T-helper 17 cell (primary cell): ENCODE results near the gene POC1B. TPM values are rescaled to one million over a fixed set of nuclear protein-coding genes. Genes with fewer than 3 reads are reported as not detected.

Experiments used
- total RNA-seq, 4 donors: library from RNA in 2 of 4; stranded (reverse) in 2 of 4; gene quantifications; one replicate each; pipeline ENCODE4 v1.2.3 and lab custom pipeline; 2022 to 2026

The POC1B gene
- total RNA-seq, 2 donors from 2014 or later: 18.2 to 22.0 TPM

Other genes with a start within 250 kb of the POC1B start
- gene DUSP6, start 173.5 kb downstream of the POC1B start, total RNA-seq: 10 to 100 TPM; 15.5 to 37.7 TPM
- 10 to 100 TPM in 1 of 2 donors, 1 to 10 TPM in 1; 9.0 to 13.2 TPM for gene GALNT4, start 1.3 kb downstream of the POC1B start, total RNA-seq
- gene ATP2B1, start 182.8 kb upstream of the POC1B start, total RNA-seq: 100 to 1,000 TPM; 123 to 158 TPM